Thyroid gland (tissue), 4 donors: ENCODE results near the gene USO1.

Experiments used
- POLR2A ChIP-seq, 2 donors: fragments of 450-650 bp; IDR thresholded peaks; one replicate each; pipeline ENCODE4 v1.6.1; 2017; ENCODE audit warnings: antibody characterized with exemption in 2 of 2, mild to moderate bottlenecking in 2 of 2, moderate library complexity in 1 of 2
- TF ChIP-seq, protein P1 (sequence below), 6 experiments: fragments of 200-600 bp in 3 of 6; fragments of 450-650 bp in 3 of 6; sonication (generic) in 3 of 6; IDR thresholded peaks; one replicate each; pipeline ENCODE4 v1.5.1; 2016 to 2019; ENCODE audit warnings: antibody characterized with exemption in 6 of 6, mild to moderate bottlenecking in 2 of 6, inconsistent platforms in 1 of 6, moderate library complexity in 1 of 6

DNA sequence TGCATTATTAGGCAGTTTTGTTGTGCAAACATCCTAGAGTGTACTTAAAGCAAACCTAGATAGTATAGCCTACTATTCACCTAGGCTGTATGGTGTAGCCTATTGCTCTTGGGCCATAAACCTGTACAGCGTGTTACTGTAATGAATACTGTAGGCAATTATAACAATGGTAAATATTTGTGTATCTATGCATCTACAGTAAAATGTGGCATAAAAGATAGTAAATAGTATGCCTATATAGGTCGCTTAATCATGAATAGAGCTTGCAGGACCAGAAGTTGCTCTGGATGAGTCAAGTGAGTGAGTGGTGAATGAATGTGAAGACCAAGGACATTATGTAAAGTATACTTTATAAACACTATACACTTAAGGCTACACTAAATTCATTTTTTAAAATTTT, 16.6 kb downstream of the USO1 start:
- TF ChIP-seq, protein P1, sequence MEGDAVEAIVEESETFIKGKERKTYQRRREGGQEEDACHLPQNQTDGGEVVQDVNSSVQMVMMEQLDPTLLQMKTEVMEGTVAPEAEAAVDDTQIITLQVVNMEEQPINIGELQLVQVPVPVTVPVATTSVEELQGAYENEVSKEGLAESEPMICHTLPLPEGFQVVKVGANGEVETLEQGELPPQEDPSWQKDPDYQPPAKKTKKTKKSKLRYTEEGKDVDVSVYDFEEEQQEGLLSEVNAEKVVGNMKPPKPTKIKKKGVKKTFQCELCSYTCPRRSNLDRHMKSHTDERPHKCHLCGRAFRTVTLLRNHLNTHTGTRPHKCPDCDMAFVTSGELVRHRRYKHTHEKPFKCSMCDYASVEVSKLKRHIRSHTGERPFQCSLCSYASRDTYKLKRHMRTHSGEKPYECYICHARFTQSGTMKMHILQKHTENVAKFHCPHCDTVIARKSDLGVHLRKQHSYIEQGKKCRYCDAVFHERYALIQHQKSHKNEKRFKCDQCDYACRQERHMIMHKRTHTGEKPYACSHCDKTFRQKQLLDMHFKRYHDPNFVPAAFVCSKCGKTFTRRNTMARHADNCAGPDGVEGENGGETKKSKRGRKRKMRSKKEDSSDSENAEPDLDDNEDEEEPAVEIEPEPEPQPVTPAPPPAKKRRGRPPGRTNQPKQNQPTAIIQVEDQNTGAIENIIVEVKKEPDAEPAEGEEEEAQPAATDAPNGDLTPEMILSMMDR (IDR thresholded peaks at IDR 0.05), result no peak
- TF ChIP-seq POLR2A (IDR thresholded peaks at IDR 0.05), result no peak
